K562 (cell line): ENCODE data around the gene SPATC1L. TPM values are rescaled to one million over a fixed set of nuclear protein-coding genes. Genes with fewer than 3 reads are reported as not detected.

Source experiments
- ATAC-seq: fragments of 200-7000 bp; cut with Tn5 transposase; 3 replicates; pipeline ENCODE4 v1.9.1; 2020; ENCODE audit warnings: moderate library complexity
- BruUV-seq: library from RNA; stranded (reverse); fragments of 400-500 nt; replicated peaks from 2 replicates; lab custom pipeline; 2021; lab: Mats Ljungman, UMichigan
- CTCF ChIA-PET: fragments of 300-600 bp; formaldehyde crosslinking; extraction: SDS; loops from one replicate; lab custom pipeline; 2021; ENCODE audit warnings: low intra/inter-chr PET ratio; lab: Yijun Ruan, JAX
- POLR2A ChIA-PET: fragments of 300-600, 350-650 bp; sonication (Branson Sonifier 250); formaldehyde crosslinking; extraction: SDS; loops from one replicate; lab custom pipeline; 2021; ENCODE audit warnings: antibody characterized with exemption, inconsistent platforms; lab: Yijun Ruan, JAX
- DNase-seq, 4 experiments: peaks; one replicate each; pipeline versions ENCODE4 v3.0.0 to v3.0.0-alpha.2; 2011 to 2018; ENCODE audit warnings: low spot score in 3 of 4, mixed read lengths in 3 of 4; ENCODE audit errors: extremely low read depth in 1 of 4
- FAIRE-seq: peaks from 2 replicates; lab custom pipeline; 2011; peaks lifted over from hg19 to GRCh38; lab: Jason Lieb, UNC
- H2AFZ ChIP-seq: 2 replicates; pipeline ENCODE4 v1.6.0; 2011; ENCODE audit warnings: low read depth, low read length, control low read depth, inconsistent platforms
- H3K27ac ChIP-seq: fragments of 200-600 bp; 3 replicates; pipeline ENCODE4 v1.8.0; 2011; ENCODE audit warnings: low read depth, mild to moderate bottlenecking, control low read depth, inconsistent platforms, low read length, moderate library complexity, mixed read lengths; ENCODE audit errors: extremely low read depth
- H3K27me3 ChIP-seq, 2 experiments: fragments of 300-600 bp in 1 of 2; 2 replicates in 1 of 2; 3 replicates in 1 of 2; pipeline versions ENCODE4 v1.6.0 to v1.8.0; 2011; ENCODE audit warnings: inconsistent platforms in 2 of 2, low read length in 2 of 2, mild to moderate bottlenecking in 1 of 2, mixed read lengths in 1 of 2, moderate library complexity in 1 of 2; ENCODE audit not compliant: control insufficient read depth in 2 of 2, insufficient read depth in 2 of 2
- H3K36me3 ChIP-seq: fragments of 300-600 bp; 3 replicates; pipeline ENCODE4 v1.8.0; 2011; ENCODE audit warnings: mild to moderate bottlenecking, low read length, inconsistent platforms; ENCODE audit not compliant: control insufficient read depth, insufficient read depth
- H3K4me1 ChIP-seq, 2 experiments: fragments of 200-600 bp in 1 of 2; replicated peaks in 1 of 2; 2 replicates in 1 of 2; 3 replicates in 1 of 2; pipeline versions ENCODE4 v1.5.1 to v1.8.0; 2011; ENCODE audit warnings: inconsistent platforms in 2 of 2, low read length in 2 of 2, mild to moderate bottlenecking in 1 of 2, mixed read lengths in 1 of 2, moderate library complexity in 1 of 2; ENCODE audit not compliant: control insufficient read depth in 2 of 2, insufficient read depth in 2 of 2
- H3K4me2 ChIP-seq: 2 replicates; pipeline ENCODE4 v1.6.1; 2011; ENCODE audit warnings: low read length, control low read depth, inconsistent platforms, mixed read lengths; ENCODE audit not compliant: insufficient read depth
- H3K4me3 ChIP-seq: fragments of 200-600 bp; sonication (generic), shearing (Covaris generic); 2 replicates; pipeline ENCODE4 v1.5.1; 2016; ENCODE audit warnings: control low read depth, inconsistent platforms
- H3K79me2 ChIP-seq: fragments of 200-600 bp; 3 replicates; pipeline ENCODE4 v1.8.0; 2011; ENCODE audit warnings: low read length, inconsistent platforms; ENCODE audit not compliant: control insufficient read depth, insufficient read depth
- H3K9ac ChIP-seq, 2 experiments: 2 replicates each; pipeline versions ENCODE4 v1.6.0 to v1.6.1; 2011; ENCODE audit warnings: low read depth in 2 of 2, low read length in 2 of 2, control low read depth in 1 of 2, inconsistent platforms in 1 of 2, mild to moderate bottlenecking in 1 of 2, mixed read lengths in 1 of 2; ENCODE audit not compliant: insufficient read depth in 1 of 2
- H3K9me1 ChIP-seq: one replicate; pipeline ENCODE4 v1.6.0; 2011; ENCODE audit warnings: inconsistent platforms, mild to moderate bottlenecking, low read length, moderate library complexity; ENCODE audit not compliant: control insufficient read depth, insufficient read depth
- H3K9me3 ChIP-seq: replicated peaks from 2 replicates; pipeline ENCODE4 v1.5.1; 2011; ENCODE audit warnings: low read depth, low read length, inconsistent platforms; ENCODE audit not compliant: control insufficient read depth, insufficient read depth
- H4K20me1 ChIP-seq: replicated peaks from 2 replicates; pipeline ENCODE4 v1.6.1; 2011; ENCODE audit warnings: low read length, inconsistent platforms, mixed read lengths; ENCODE audit not compliant: control insufficient read depth, insufficient read depth
- ELF4 ChIP-seq: fragments of 450-650 bp; formaldehyde crosslinking; IDR thresholded peaks from 2 replicates; pipeline ENCODE4 v1.4.0; 2022; ENCODE audit warnings: missing genetic modification characterization
- POLR2G ChIP-seq: fragments of 200-400 bp; formaldehyde crosslinking; IDR thresholded peaks from 2 replicates; pipeline ENCODE4 v1.6.1; 2017; ENCODE audit warnings: low read depth, mild to moderate bottlenecking, antibody characterized with exemption, low read length, moderate library complexity
- TEAD4 ChIP-seq, 2 experiments: sonication (generic) in 1 of 2; formaldehyde crosslinking in 1 of 2; IDR thresholded peaks; 2 replicates each; pipeline versions ENCODE4 v1.6.1 to v1.8.0; 2012 to 2022; ENCODE audit warnings: borderline replicate concordance in 1 of 2, inconsistent platforms in 1 of 2, low read length in 1 of 2, mild to moderate bottlenecking in 1 of 2, missing genetic modification reagents in 1 of 2
- TFAP4 ChIP-seq: sonication (generic); formaldehyde crosslinking; IDR thresholded peaks from 2 replicates; pipeline ENCODE4 v1.8.0; 2022; ENCODE audit warnings: missing genetic modification reagents, mild to moderate bottlenecking, moderate library complexity, borderline replicate concordance
- WGBS: fragments of 100-300 bp; shearing (Covaris generic); methylation state at CpG from one replicate; pipeline ENCODE4 v1.1.6; 2016; ENCODE audit warnings: low coverage, mixed read lengths; ENCODE audit not compliant: insufficient coverage; ENCODE audit errors: missing lambda C conversion rate; 5-methylcytosine and 5-hydroxymethylcytosine counted together
- in situ Hi-C: fragments of 300-500 bp; cut with MboI; formaldehyde crosslinking; loops from 4 replicates; pipeline ENCODE4 v1.15.0; 2018; ENCODE audit warnings: inconsistent platforms, mixed read lengths
- intact Hi-C: fragments of 100-400 bp; cut with micrococcal nuclease; formaldehyde crosslinking; loops from 2 replicates; pipeline ENCODE4 v1.14.2; 2022
- polyA plus RNA-seq, 8 experiments: library from polyadenylated mRNA; depleted of rRNA in 4 of 8; stranded (reverse) in 5 of 8; unstranded in 3 of 8; fragments of >200 nt; fragmentation: Nextera tagmentation in 2 of 8; fragmentation: Illumina TruSeq in 1 of 8; extraction: Ambion mirVana in 2 of 8; extraction: Trizol in 1 of 8; gene quantifications; 2 replicates each; pipeline versions ENCODE4 v1.2.1 to v1.2.3, GENCODE V29; 2011 to 2014; ENCODE audit warnings: inconsistent platforms in 1 of 8, missing spikeins in 1 of 8
- total RNA-seq, 7 experiments: library from RNA; depleted of rRNA in 6 of 7; stranded (reverse); fragments of >200 nt in 6 of 7; fragmentation: Illumina TruSeq in 2 of 7; extraction: Trizol in 2 of 7; gene quantifications; 2 replicates each; pipeline versions ENCODE4 v1.2.1 to v1.2.3, GENCODE V29; 2011 to 2021; ENCODE audit warnings: low replicate concordance in 1 of 7
- TF ChIP-seq, protein P1 (sequence below): sonication (generic); formaldehyde crosslinking; IDR thresholded peaks from 2 replicates; pipeline ENCODE4 v1.9.0; 2022; ENCODE audit warnings: mild to moderate bottlenecking, missing genetic modification reagents

The SPATC1L gene
- total and polyA plus RNA-seq, 9 of the 15 experiments (the other 6 are each of a cell fraction or from before 2014, with no cell fraction given): 0.14 to 121 (median 34.0) TPM; not detected in 1

GRCh38 chr21:46159841-46160656 is 24.2 kb downstream of the SPATC1L start:
- H3K27me3 ChIP-seq: no peaks in the 10 kb centered on the region
- peaks cover 67% of the 10 kb centered on the region; the same call in 2 of the 3 replicates for H3K36me3 ChIP-seq
- H3K79me2 ChIP-seq: 0 out of 3 replicates have a peak, but pooled peaks cover 7% of the 10 kb centered on the region
- in situ Hi-C loops: no loop called here
- H4K20me1 ChIP-seq: no peaks in the 10 kb centered on the region
- CTCF ChIA-PET: no interaction called here
- H3K9ac ChIP-seq: no peak overlapping the region
- no peak for FAIRE-seq
- no peak overlapping the region for H2AFZ ChIP-seq
- no peak for TF ChIP-seq ELF4 (CRISPR knock-in tag)
- TF ChIP-seq TFAP4: no peak
- TF ChIP-seq, protein P1, sequence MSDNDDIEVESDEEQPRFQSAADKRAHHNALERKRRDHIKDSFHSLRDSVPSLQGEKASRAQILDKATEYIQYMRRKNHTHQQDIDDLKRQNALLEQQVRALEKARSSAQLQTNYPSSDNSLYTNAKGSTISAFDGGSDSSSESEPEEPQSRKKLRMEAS (CRISPR knock-in tag): peak; percentile 14; the same call in 1 of the 2 replicates
- TF ChIP-seq TEAD4 (IDR thresholded peaks at IDR 0.05; ENCODE audit: low read length): no peak
- 0 out of 2 replicates have a peak, but pooled peaks have one; percentile 68 for TF ChIP-seq TEAD4 (CRISPR knock-in tag; IDR thresholded peaks at IDR 0.05; ENCODE audit: borderline replicate concordance)
- TF ChIP-seq POLR2G: 0 out of 2 replicates have a peak, but pooled peaks have one; percentile 46
- intact Hi-C loops: no loop called here
- no peaks in the 10 kb centered on the region for H3K9me1 ChIP-seq
- ATAC-seq: no peak
- no peak for DNase-seq
- BruUV-seq: no TSS peak
- 94% methylated on average over 28 of the region's 32 CpGs for WGBS
- H3K4me3 ChIP-seq: no peak overlapping the region
- H3K4me1 ChIP-seq: peaks cover 0 to 36% of the 10 kb centered on the region in 2 experiments; a peak in 3 of 5 replicates
- peaks cover 15% of the 10 kb centered on the region for H3K9me3 ChIP-seq
- H3K27ac ChIP-seq: peak overlapping the region; percentile 55; the same call in 1 of the 3 replicates
- H3K4me2 ChIP-seq: no peak overlapping the region
- POLR2A ChIA-PET: no interaction called here
